Measurements from ENCODE around the gene KCNMA1. TPM values are rescaled to one million over a fixed set of nuclear protein-coding genes. Genes with fewer than 3 reads are reported as not detected.
A peak's percentile ranks its signal among the peaks of the same experiment; 100 is the strongest.

Gene KCNMA1
- total RNA-seq, 4 donors from 2014 or later, result 68.4 to 170 (median 119) TPM

DNA sequence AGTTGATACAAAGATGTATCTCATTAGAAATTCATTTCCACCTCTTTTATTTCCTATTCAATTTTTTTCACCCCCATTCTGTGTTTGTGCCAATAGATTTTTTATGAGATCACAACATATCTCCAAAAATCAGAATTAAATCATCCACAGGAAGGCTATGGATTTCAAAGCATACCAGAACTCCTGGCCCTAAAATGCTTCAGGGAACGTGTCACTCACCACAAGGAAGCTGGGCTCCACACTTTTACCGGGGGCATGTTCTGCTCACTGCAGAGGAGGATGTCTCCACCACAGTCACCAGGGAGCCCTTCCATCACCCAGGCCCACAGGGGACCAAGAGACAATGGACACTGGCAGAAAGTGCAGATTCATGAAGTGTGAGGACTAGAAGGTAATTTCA is 456.8 kb downstream of the KCNMA1 start:
- H3K27ac ChIP-seq, result peak overlapping the region in 2 of 4 donors; percentile 38 to 48
- in situ Hi-C loops (cut with MboI; ENCODE audit: low pct_ligation_motif_present in 1 of 4, low pct_unique_long_range_greater_than_20kb in 1 of 4, low sequenced_read_pairs in 3 of 4), result loop anchor here in 1 of 4 donors (25.0 kb wide), 1 partner anchor 207 kb away; no protein-coding TSS in a partner anchor
- no peaks in the 10 kb centered on the region for H3K9me3 ChIP-seq
- TF ChIP-seq EP300 (IDR thresholded peaks at IDR 0.05; ENCODE audit: low read depth) (no peak), POLR2A (IDR thresholded peaks at IDR 0.05) (no peak), POLR2AphosphoS5 (IDR thresholded peaks at IDR 0.05) (no peak)
- TF ChIP-seq, protein P1, sequence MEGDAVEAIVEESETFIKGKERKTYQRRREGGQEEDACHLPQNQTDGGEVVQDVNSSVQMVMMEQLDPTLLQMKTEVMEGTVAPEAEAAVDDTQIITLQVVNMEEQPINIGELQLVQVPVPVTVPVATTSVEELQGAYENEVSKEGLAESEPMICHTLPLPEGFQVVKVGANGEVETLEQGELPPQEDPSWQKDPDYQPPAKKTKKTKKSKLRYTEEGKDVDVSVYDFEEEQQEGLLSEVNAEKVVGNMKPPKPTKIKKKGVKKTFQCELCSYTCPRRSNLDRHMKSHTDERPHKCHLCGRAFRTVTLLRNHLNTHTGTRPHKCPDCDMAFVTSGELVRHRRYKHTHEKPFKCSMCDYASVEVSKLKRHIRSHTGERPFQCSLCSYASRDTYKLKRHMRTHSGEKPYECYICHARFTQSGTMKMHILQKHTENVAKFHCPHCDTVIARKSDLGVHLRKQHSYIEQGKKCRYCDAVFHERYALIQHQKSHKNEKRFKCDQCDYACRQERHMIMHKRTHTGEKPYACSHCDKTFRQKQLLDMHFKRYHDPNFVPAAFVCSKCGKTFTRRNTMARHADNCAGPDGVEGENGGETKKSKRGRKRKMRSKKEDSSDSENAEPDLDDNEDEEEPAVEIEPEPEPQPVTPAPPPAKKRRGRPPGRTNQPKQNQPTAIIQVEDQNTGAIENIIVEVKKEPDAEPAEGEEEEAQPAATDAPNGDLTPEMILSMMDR (IDR thresholded peaks at IDR 0.05), result no peak
- H3K27me3 ChIP-seq, result no peaks in the 10 kb centered on the region
- no peaks in the 10 kb centered on the region for H3K36me3 ChIP-seq
- WGBS, 2 donors (ENCODE audit: low coverage in 1 of 2), result 71 to 88% methylated on average over 2 of the region's 2 CpGs
- DNase-seq, result no peak
- intact Hi-C loops (cut with DNase I; ENCODE audit: low total_unique reads), result no loop called here
- H3K4me1 ChIP-seq, result peaks cover 0 to 3% (median 0%) of the 10 kb centered on the region in 4 donors
- no peak overlapping the region for H3K4me3 ChIP-seq

DNA sequence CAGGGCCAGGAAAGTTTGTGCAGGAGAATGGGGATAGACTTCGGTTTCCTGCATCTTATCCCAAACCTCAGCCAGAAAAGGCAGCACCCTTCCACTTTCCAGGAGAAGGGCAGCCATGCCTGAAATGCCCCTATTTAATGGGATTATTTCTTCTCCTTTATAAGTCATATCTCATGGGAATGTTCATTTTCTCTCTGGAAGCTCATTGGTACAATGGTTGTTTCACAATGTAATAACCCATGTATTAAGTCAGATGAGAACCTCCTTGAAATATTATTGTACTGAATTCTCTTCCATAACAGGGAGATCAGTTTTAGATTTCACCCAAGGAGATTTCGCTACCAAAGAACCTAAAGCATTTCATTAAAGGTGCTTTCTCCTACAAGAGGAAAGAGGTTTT is 457.5 kb downstream of the KCNMA1 start:
- DNase-seq, result no peak
- Histone ChIP-seq H3K36me3 (no peaks in the 10 kb centered on the region), H3K4me1 (peaks cover 0 to 3% (median 0%) of the 10 kb centered on the region in 4 donors), H3K4me3 (no peak overlapping the region), H3K27me3 (no peaks in the 10 kb centered on the region), H3K9me3 (no peaks in the 10 kb centered on the region), H3K27ac (peak overlapping the region; percentile 28 to 62 (median 43))
- intact Hi-C loops (cut with DNase I; ENCODE audit: low total_unique reads) (no loop called here), in situ Hi-C loops (cut with MboI; ENCODE audit: low pct_ligation_motif_present in 1 of 4, low pct_unique_long_range_greater_than_20kb in 1 of 4, low sequenced_read_pairs in 3 of 4) (loop anchor here in 1 of 4 donors (25.0 kb wide), 1 partner anchor 207 kb away; no protein-coding TSS in a partner anchor)
- 86 to 93% methylated on average over 1 to 2 of the region's 2 CpGs for WGBS, 2 donors (ENCODE audit: low coverage in 1 of 2)
- TF ChIP-seq, protein P1 (IDR thresholded peaks at IDR 0.05), result no peak
- TF ChIP-seq POLR2AphosphoS5 (IDR thresholded peaks at IDR 0.05), result no peak
- no peak for TF ChIP-seq POLR2A (IDR thresholded peaks at IDR 0.05)
- TF ChIP-seq EP300 (IDR thresholded peaks at IDR 0.05; ENCODE audit: low read depth), result no peak

- peak; percentile 33 for DNase-seq
- in situ Hi-C loops (cut with MboI; ENCODE audit: low pct_ligation_motif_present in 1 of 4, low pct_unique_long_range_greater_than_20kb in 1 of 4, low sequenced_read_pairs in 3 of 4) (loop anchor here in 3 of 4 donors (10.0 to 25.0 kb wide), 2 partner anchors 208 to 216 kb away; no protein-coding TSS in a partner anchor), intact Hi-C loops (cut with DNase I; ENCODE audit: low total_unique reads) (no loop called here)
These were observed 458.5 kb downstream of the KCNMA1 start for GRCh38 chr10:77179015-77179695.

GRCh38 chr10:77177589-77177988 is 460.0 kb downstream of the KCNMA1 start:
- Histone ChIP-seq H3K27ac (peak overlapping the region in 2 of 4 donors; percentile 35 to 62), H3K4me1 (peaks cover 0 to 3% (median 0%) of the 10 kb centered on the region in 4 donors), H3K27me3 (no peaks in the 10 kb centered on the region), H3K4me3 (no peak overlapping the region), H3K36me3 (no peaks in the 10 kb centered on the region), H3K9me3 (no peaks in the 10 kb centered on the region)
- intact Hi-C loops (cut with DNase I; ENCODE audit: low total_unique reads) (no loop called here), in situ Hi-C loops (cut with MboI; ENCODE audit: low pct_ligation_motif_present in 1 of 4, low pct_unique_long_range_greater_than_20kb in 1 of 4, low sequenced_read_pairs in 3 of 4) (loop anchor here in 3 of 4 donors (10.0 to 25.0 kb wide), 2 partner anchors 210 to 217 kb away; no protein-coding TSS in a partner anchor)
- WGBS, 2 donors (ENCODE audit: low coverage in 1 of 2), result 63 to 80% methylated on average over 1 of the region's 1 CpG
- no peak for DNase-seq
- TF ChIP-seq POLR2AphosphoS5 (IDR thresholded peaks at IDR 0.05) (no peak), POLR2A (IDR thresholded peaks at IDR 0.05) (no peak)

More at GRCh38 chr10:77179015-77179695, 458.5 kb downstream of the KCNMA1 start:
- no peak overlapping the region for H3K4me3 ChIP-seq
- H3K27me3 ChIP-seq, result no peaks in the 10 kb centered on the region
- TF ChIP-seq POLR2AphosphoS5 (IDR thresholded peaks at IDR 0.05) (no peak), POLR2A (IDR thresholded peaks at IDR 0.05) (no peak), EP300 (IDR thresholded peaks at IDR 0.05; ENCODE audit: low read depth) (no peak)
- TF ChIP-seq, protein P1 (IDR thresholded peaks at IDR 0.05), result no peak
- peak overlapping the region; percentile 28 to 62 (median 43) for H3K27ac ChIP-seq
- no peaks in the 10 kb centered on the region for H3K36me3 ChIP-seq
- H3K9me3 ChIP-seq, result no peaks in the 10 kb centered on the region
- WGBS, 2 donors (ENCODE audit: low coverage in 1 of 2), result 72% methylated on average over 7 to 12 of the region's 12 CpGs
- H3K4me1 ChIP-seq, result peaks cover 0 to 3% (median 0%) of the 10 kb centered on the region in 4 donors
